ENCODE results near the gene GALNT16.

Gene GALNT16

DNA sequence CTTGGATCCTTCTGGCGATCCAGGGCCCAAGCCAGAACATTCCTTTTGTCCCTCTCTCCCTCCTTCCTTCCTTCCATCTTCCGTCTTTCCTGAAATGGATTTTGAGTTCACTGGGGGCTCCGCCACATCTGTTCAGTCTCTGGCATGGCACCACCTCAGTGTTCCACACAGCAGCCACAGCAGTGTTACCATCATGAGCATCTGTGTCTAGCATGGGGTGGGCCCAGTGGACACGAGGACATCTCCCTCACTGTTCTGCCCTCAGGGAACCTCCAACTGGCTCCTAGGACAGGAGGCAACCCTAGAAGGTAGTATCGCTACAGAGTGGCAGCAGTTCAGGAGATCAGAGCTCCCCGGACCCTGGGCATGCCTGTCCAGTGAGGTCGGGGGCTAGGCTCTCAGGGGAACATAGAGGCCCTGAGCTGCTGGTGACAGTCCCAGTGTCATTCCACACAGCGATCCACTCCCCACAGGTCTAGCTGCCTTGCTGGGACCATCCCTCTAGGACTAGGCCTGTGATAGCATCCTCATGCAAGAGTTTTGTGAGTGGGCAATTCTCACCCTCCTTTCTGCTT is 59.0 kb downstream of the GALNT16 start:
- no peak for DNase-seq

DNA sequence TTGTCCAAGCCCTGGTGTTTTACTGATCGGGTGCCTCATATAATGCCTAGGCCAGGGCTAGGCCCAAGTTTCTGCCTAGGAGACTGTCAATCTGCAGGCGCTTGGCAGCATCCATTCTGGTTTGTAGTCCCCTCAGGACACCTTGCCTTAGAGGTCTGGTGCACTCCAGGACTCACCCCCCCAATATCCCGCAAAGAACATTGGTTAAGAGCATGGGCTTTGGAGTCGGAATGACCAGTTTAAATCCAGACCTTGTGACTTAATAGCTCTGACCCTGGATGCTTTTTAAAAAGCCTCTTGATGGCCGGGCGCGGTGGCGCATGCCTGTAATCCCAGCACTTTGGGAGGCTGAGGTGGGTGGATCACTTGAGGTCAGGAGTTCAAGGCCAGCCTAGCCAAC is 60.0 kb downstream of the GALNT16 start:
- DNase-seq = no peak

DNA sequence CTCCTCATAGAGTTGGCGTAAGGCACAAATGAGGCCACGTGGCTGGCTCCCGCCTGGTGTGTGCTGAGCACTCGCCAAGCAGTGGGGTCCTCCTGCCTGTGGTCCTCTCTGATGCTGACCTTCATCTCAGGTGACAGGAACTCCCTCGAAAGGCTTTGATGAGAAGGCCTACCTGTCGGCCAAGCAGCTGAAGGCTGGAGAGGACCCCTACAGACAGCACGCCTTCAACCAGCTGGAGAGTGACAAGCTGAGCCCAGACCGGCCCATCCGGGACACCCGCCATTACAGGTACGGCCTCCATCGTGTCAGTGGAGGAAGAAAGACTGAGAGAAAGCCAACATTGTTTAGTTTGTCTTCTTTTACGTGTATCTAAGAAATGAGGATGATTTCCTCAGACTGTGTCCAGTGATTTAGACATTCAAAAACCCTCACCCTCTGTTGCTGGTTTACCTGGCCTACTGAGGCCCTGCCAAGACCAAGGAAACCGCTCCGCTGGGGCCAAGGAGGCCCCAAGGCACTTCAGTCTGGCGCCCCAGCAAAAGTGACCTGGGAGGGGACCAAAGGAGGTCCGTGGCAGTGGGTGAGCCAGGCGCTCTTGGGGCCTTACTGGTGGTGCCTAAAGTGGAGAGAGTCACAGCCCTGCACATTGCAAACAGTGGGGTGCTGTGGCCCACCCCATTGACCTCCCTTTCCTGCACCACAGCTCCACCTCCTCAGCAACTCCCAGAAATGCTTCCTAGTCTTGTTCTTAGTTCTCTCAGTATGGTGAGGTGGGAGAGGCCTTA is 60.8 kb downstream of the GALNT16 start:
- DNase-seq = no peak

DNA sequence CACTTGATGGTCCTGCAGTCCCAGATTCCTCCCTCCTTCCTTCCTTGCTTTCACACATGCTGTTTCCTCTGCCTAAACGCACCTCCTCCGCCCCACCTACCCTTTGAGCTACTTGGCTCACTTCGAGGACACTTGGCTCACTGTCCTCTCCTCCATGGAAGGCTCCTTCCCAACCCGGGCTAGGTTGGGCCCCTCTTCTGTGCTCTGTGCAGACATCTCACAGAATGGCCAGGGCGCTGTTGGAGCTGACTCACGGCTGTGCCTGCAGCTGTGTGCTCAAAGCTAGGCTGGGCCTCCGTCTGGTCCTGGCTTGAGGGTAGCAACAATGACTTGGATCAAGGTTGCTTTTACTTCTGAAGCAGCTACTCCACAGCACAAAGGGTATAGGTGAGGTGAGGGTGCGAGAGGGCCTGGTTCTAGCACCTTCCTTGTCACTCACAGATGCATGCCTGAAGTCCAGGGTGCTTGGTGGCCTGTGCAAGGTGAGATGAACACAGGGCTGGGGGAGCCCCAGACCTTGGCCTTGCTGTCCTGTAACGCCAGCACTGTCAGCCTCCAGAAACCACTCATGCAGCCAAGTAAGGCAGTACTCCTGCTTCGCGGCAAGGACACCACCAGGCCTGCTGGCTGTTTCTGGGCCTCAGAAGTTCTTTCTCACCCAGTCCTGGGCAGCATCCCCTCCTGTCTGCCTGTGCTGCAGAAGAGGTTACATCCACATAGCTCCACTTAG is 61.8 kb downstream of the GALNT16 start:
- DNase-seq = no peak

DNA sequence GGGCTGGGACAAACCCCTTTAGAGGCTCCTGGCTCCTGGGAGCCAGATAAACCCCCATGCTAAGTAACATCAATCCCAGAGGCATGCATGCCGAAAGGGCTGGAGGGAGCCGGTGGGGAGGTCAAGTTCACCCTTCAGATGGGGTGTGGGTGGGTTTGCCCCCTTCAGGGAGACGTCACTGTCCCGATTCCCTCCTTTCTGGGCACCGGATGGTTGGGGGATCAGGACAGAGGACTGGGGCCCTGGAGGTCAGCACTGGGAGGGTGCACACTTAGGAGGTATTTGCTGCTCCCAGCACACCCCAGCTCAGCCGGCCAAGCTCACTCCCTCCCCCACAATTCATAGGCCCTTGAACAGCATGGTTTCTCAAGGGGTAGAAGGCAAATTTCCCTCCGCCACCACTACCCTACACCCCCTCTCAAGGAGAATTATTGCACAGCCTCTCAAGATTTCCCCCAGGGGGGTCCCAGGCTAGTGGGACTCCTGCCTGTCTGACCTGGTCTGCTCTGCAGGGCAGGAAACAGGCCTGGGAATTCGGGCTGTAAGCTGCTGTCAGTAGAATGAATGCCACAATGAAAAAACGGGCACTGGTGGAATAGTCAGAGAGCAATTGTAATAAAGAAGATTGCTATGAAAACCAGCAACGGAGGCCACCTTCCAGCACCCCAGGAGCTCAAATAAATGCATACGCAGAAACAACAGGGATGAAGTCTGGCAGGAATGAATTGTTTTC is 63.5 kb downstream of the GALNT16 start:
- no peak for DNase-seq

DNA sequence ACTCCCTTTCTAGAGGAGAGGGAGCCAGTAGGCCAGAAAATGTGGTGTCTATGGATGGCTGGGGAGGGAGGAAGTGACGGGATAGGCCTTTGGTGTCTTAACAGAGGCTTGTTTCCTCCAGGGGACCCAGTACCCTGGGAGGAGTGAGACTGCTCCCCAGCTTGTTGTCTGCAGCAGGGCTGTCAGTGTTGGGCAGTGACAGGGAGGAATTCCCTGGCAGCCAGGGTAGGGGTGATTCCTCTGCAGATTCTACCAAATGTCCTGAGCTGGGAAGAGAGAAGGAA is 64.0 kb downstream of the GALNT16 start:
- DNase-seq = no peak

- no peak for DNase-seq
Observed at GRCh38 chr14:69324341-69324931, 64.5 kb downstream of the GALNT16 start.

GRCh38 chr14:69325086-69325485 is 65.1 kb downstream of the GALNT16 start:
- DNase-seq = no peak

- no peak for DNase-seq
Observed at GRCh38 chr14:69325646-69326265, 65.8 kb downstream of the GALNT16 start.

DNA sequence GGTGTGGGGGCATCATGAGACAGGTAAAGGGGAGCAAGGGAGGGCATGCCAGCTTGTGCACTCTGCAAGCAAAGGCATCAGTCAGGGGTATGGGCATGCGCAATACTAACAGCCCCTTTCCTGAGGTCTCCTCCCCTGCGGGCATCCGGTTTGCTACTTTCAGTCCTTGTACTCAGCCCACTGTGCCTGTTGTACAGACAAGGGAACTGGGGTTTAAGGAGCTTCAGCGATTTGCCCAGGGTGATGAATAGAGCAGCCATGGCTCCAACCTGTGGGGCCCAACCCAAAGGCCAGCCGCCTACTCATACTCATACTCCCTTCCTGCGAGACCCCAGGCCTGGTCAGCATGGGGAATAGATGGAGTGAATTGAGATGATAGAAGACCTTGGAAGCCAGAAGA is 66.7 kb downstream of the GALNT16 start:
- no peak for DNase-seq

- no peak for DNase-seq
Observed at GRCh38 chr14:69327507-69327906, 67.5 kb downstream of the GALNT16 start.

GRCh38 chr14:69328317-69328716 is 68.4 kb downstream of the GALNT16 start:
- DNase-seq = no peak

- no peak for DNase-seq
Observed at GRCh38 chr14:69328765-69329164, 68.8 kb downstream of the GALNT16 start.

DNA sequence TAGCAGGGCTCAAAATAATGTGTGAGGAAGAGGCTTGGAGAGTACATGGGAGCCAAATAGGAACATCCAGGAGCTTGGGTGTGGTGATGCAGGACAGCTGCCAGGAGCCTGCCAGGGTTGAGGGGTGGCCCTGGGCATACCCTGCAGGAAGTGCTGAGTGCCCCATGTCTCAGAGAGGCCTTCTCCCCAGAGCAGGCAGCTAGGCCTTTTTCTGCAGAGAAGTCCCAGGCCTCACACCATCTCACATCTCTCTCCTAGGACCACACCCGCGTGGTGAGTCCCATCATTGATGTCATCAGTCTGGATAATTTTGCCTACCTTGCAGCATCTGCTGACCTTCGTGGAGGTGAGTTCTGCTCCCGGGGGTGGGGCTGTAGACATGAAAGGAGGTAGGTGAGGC is 71.2 kb downstream of the GALNT16 start:
- no peak for DNase-seq

DNA sequence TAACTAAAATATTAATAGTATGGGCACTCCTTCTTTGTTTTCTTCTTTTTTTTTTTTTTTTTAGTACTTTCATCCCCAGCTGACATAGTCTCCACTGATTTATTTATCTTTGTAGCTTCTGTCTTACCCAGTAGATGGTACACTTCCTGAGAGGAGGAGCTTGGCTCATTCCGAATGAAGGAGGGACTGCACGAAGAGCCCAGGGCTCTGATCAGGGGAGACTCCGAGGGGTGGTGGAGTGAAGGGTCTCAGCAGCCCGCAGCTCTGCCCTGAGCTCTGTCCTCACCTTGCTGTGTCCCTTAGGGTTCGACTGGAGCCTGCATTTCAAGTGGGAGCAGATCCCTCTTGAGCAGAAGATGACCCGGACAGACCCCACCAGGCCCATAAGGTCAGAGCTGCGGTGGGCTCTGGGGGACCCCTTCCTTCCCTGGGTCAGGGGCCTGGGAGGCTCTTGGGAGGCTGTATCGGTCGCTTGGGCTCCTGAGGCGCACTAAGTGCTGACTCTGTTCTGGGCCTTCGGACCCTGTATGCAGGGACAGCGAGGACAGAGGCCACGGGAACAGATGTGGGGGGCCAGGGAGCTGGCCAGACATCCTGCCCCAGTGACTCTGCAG is 72.9 kb downstream of the GALNT16 start:
- DNase-seq = no peak

GRCh38 chr14:69333791-69334337 is 73.9 kb downstream of the GALNT16 start:
- no peak for DNase-seq

DNA sequence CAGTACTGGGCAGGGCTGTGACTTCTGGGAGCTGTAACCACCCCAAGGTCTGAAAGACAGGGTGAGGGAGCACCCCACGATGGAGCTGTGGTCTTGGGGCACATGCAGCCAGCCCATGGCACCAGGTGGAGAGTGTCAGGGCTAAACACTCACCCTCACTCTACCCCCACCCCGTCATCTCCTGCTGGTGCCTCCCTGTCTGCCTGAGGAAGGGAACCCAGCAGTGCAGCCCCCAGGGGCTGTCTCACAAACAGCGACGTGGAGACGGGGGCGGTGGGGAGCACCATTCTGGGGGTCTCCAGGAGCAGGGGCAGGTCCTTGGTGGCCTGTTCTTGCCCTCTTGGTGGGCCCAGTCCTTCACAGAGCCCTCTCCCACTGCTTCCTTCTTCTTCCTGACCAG is 74.6 kb downstream of the GALNT16 start:
- DNase-seq = no peak

- DNase-seq = no peak
Observed at GRCh38 chr14:69335371-69335771, 75.4 kb downstream of the GALNT16 start.

GRCh38 chr14:69337984-69338383 is 78.0 kb downstream of the GALNT16 start:
- DNase-seq = no peak

GRCh38 chr14:69339426-69339825 is 79.5 kb downstream of the GALNT16 start:
- DNase-seq = no peak

GRCh38 chr14:69342928-69343525 is 83.1 kb downstream of the GALNT16 start:
- no peak for DNase-seq

- no peak for DNase-seq
Observed at GRCh38 chr14:69344171-69344570, 84.2 kb downstream of the GALNT16 start.

Data from SIG-M5 (cell line).